Fibroblast of gingiva (primary cell): ENCODE data around the gene CTNNA2.

Experiments
- DNase-seq: peaks from one replicate; pipeline ENCODE4 v3.0.0-alpha.2; 2011; ENCODE audit warnings: low read depth

The CTNNA2 gene

DNA sequence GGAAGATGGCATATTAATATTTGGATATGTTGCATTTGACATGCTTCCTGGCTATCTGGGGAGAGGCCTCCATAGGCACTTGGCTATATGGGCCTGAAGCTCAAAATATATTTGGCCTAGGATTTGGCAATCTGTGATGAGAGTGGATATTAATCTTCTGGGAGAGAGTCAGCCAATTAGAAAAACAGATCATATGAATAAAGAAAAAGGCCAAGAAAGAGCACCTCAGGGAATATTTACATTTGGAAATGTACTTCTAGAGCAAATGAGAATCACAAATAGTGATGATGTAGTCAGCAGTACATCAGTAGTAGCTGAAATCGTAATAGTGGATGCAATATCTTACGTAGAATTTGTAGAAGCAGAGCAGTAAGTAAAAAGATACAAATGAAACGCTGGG lies 277.0 kb downstream of the CTNNA2 start:
- DNase-seq: no peak

GRCh38 chr2:79792090-79792489 lies 279.2 kb downstream of the CTNNA2 start:
- DNase-seq: no peak

- DNase-seq: no peak
Observed at GRCh38 chr2:79793006-79793405, 280.2 kb downstream of the CTNNA2 start.

DNA sequence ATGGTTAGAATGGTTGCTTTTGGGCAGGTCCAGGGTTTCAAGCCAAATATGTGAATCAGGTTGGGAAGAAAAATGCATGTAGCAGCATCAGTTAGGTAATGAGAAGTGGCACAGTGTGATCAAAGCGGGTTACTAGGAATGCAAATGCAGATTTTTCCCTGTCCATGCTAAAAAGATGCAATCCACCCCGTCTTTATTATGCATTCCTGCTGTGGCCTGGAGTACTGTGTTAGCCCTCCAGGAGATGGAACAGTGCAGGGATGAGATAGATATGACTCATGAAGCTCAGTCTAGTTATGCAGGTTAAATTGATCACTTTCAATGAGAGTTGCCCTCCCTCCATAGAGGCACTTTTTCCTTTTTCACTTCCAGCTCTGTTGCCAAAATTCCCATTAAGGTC lies 283.8 kb downstream of the CTNNA2 start:
- no peak for DNase-seq

DNA sequence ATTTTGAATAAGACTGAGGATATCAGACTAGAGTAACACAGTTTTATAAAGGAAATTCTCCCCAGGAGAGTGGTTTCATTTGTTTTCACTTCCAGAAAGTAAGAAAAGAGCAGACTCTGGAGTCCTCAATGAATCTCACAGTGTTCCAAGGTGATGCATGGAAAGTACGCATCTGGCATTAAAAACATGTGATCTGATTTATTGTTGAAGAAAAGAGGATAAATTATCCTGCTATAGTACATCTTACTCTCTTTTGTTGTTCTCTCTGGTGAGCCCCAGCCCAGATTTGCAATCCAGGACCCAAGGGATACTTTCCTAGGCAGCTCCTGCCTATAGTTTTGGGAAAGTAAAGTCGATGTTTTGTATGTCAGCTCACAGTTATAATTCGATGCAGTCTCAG lies 285.9 kb downstream of the CTNNA2 start:
- no peak for DNase-seq

GRCh38 chr2:79799729-79800128 lies 286.9 kb downstream of the CTNNA2 start:
- no peak for DNase-seq

GRCh38 chr2:79801082-79801481 lies 288.2 kb downstream of the CTNNA2 start:
- no peak for DNase-seq

- no peak for DNase-seq
Observed at GRCh38 chr2:79817288-79817687, 304.4 kb downstream of the CTNNA2 start.

- DNase-seq: no peak
Observed at GRCh38 chr2:79820281-79820680, 307.4 kb downstream of the CTNNA2 start.

DNA sequence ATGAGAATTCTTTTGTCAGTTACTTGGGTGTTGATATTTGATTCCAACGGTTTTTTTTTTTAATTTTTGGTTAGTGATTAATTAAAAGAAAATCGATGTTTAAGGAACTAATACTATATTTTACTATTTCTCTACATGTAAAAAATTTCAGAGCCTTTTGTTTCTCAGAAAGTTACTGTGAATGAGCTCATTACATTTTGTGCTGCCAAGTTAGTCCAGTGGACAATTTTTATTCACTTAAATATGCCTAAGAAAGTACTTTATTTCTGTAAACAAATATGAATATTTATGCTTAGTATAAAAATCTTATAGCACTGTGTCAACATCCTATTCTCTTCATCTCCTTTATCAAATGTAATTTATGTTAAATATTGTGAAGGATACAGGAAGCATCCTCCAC lies 309.3 kb downstream of the CTNNA2 start:
- DNase-seq: no peak

DNA sequence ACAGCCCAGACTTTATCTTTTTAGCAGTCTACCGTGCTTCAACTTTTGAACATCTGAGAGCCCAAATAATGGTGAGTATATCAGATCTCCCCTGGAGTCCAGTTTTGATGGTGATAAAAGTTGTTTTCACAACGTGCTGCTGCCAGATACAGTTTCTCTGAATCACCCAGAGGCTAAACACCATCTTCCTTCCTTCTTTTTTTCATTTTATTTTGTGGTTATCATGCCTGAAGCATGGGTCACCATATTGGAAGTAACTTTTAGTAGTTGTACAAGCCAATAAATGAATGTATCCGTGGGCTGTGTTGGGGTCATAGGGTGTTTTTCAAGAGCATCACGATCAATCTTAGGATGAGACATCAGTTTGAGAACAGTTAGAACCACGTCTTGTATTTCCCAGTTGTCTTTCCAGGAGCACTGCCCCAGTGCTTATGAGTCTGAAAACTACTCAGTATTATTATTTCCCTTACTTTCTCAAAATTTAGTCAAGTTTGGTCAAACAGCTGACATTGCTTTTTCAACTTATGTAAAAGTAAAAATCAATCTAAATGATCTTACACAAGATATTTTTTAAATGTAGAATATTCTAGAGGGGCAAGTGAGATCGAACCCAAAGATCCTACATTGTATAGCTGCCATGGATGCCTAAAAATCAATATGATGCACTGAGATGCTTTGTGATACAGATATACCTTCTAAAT lies 311.4 kb downstream of the CTNNA2 start:
- DNase-seq: no peak

- DNase-seq: no peak
Observed at GRCh38 chr2:79827881-79828280, 315.0 kb downstream of the CTNNA2 start.

- no peak for DNase-seq
Observed at GRCh38 chr2:79830501-79830900, 317.6 kb downstream of the CTNNA2 start.

DNA sequence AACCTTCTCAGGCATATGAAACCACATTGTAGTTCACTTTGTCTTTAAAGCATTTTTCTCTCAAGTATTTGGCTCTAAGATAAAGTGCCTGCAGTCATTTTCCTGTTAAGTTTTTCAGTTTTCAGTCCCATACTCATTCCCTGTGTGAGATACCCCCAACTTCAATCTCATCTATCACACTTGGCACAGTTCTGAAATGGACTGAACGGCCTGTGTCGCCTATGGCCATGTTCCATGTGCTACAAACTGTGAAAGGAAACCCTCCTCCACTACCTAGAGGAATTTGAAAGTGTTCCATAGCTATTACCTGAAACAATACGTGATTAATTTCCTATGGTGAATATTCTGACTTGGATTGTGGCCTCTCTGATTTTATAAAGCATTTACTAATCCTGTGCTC lies 319.1 kb downstream of the CTNNA2 start:
- DNase-seq: no peak

DNA sequence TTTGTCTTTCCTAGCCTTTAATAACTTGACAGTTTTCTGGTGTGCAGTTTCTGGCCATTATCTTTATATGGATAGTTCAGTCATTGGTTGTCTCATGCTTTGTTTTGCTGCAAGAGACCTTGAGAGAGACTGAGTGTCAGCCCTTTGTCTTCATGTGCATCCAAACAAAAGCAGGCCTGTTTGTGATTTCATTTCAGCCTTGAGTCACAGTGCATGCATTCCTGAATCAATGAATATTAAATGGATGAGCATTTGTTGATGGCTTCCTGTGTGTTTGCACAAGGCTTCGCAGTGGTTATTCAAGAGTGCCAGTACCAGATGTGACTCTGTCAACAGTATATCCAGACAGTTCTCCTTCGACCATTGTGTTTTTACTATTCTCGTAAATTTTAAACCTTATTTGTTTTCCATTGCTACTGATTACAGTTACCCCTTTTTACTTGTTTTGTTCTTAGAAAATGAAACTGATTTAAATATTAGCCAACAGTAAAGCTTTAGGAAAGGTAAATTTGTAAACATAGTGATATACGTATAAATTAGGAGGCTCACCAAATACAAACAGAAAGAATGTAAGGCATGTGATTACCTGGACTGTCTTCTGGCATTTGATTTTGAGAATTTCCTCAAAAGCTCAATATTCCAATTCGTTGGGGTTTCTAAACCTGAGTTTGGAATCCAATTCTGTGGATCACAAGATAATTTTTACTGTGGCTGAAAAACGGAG lies 319.8 kb downstream of the CTNNA2 start:
- DNase-seq: no peak

DNA sequence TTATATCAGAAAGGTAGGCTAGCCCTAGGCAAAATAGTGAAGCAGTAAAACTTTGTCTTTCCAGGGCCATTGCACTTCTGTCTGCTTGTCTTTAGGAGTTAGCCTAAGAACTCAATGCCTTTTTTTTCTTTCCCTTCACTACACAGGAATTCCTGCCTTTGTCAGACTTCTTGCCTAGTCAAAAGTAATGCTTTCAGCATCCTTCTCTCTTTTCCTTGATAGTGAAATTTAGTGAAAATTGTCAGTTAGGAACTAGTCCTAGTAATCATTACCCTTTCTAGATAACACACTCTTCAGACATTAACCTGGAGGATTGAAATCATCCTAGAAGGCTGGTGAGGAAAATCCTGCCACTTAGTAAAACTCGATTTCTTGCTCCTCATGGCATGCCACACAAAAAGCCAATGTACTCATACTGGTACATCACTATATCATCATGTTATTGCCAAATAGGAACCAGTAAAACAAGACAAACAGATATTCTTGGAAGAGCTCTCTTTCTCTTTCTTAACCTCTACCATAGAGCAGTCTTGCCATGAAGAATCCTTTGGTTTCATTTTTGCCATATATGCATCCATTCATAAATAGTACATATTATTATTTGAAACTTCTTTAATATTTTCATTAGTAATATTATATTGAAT lies 320.5 kb downstream of the CTNNA2 start:
- DNase-seq: no peak

- no peak for DNase-seq
Observed at GRCh38 chr2:79835911-79836310, 323.1 kb downstream of the CTNNA2 start.

GRCh38 chr2:79844011-79844410 lies 331.2 kb downstream of the CTNNA2 start:
- DNase-seq: no peak

- no peak for DNase-seq
Observed at GRCh38 chr2:79846878-79847277, 334.0 kb downstream of the CTNNA2 start.

GRCh38 chr2:79849241-79849640 lies 336.4 kb downstream of the CTNNA2 start:
- no peak for DNase-seq

DNA sequence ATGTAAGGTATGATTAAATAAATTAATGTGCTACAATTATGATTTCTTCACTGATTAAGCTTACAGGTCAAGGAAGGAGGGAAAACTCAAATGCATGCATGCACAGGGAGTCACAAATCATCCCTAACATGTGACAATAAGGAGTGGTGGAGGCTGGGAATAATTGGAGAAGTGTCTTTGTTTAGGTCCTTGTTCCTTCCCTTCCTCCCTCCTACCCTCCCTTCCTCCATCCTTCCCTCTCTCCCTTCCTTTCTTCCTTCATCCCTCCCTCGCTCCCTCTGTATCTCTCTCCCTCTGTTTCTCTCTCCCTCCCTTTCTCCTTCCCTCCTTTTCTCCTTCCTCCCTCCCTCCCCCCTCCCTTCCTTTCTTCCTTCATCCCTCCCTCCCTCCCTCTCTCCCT lies 337.1 kb downstream of the CTNNA2 start:
- DNase-seq: no peak

DNA sequence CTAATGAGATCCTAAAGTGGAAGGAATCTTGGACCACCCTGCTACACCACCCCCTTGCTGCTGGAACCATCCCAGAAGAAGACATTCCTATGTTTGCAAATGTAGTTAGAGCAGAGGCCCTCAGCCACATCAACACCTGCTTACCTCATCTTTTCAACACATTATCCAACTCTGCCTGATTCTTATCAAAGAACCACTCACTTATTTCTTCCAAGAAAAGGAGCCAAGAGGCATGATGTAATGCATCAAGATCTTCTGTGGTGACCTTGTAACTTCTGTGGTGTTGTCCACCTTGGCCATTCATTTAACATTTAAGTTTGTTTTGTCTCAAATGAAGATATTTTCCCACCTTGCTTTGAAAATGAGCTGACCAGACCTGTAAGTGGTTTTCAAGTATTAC lies 338.1 kb downstream of the CTNNA2 start:
- DNase-seq: no peak

DNA sequence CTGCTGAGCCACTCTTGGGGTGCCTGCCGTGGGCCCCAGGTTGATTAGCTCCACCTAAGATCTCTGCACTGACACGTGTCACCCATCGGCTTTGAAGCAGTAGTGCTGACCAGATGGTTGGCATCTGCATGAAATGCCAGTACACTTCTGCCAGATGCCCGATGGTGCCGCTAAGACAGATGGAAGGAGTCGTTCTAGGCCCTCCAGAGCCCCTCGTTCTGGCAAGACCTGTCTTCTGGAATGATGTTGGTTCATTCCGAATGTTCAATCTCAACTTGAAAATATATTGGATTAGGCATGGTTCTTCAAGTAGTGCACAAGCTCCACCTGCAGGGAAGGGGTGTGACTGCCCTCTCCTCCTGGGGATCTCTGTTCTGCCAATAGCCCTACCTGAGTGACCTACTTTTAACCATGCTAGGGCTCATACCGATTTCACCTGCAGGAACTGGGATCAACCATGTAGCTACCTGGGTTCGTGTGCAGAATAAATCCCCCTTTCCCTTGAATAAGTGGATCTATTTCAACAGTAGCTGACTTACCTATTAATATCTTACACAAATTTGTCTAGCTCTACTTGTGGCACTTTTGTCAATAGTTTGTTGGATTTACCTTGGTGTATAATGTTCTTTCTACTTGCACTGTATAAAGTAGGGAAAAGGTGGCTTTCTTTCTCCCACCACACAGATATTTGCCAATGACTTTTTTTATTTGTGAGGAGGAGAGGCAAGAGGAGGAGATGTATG lies 342.6 kb downstream of the CTNNA2 start:
- no peak for DNase-seq
